H9 (cell line): ENCODE results near the gene HNRNPF. TPM values are rescaled to one million over a fixed set of nuclear protein-coding genes. Genes with fewer than 3 reads are reported as not detected.

Experiments
- DNase-seq: peaks from one replicate; pipeline ENCODE4 v3.0.0-alpha.2; 2017
- H2AFZ ChIP-seq: one replicate; pipeline ENCODE4 v1.6.1; 2013; ENCODE audit warnings: mild to moderate bottlenecking, low read length, control low read depth, moderate library complexity
- H2AK5ac ChIP-seq: 2 replicates; pipeline ENCODE4 v1.6.1; 2013; ENCODE audit warnings: low read length, control low read depth, mixed read lengths; ENCODE audit not compliant: insufficient read length
- H2BK120ac ChIP-seq: one replicate; pipeline ENCODE4 v1.6.1; 2013; ENCODE audit warnings: low read depth, mild to moderate bottlenecking, low read length, control low read depth, inconsistent platforms; ENCODE audit not compliant: poor library complexity, severe bottlenecking
- H2BK12ac ChIP-seq: 2 replicates; pipeline ENCODE4 v1.6.1; 2013; ENCODE audit warnings: low read length, control low read depth, mixed read lengths, low read depth; ENCODE audit not compliant: insufficient read length
- H2BK15ac ChIP-seq: 2 replicates; pipeline ENCODE4 v1.6.1; 2013; ENCODE audit warnings: low read depth, low read length, control low read depth
- H2BK20ac ChIP-seq: one replicate; pipeline ENCODE4 v1.6.1; 2013; ENCODE audit warnings: low read depth, mild to moderate bottlenecking, low read length, control low read depth, inconsistent platforms; ENCODE audit not compliant: poor library complexity, severe bottlenecking
- H2BK5ac ChIP-seq: 2 replicates; pipeline ENCODE4 v1.6.1; 2013; ENCODE audit warnings: low read length, control low read depth, mixed read lengths; ENCODE audit not compliant: insufficient read length
- H3K14ac ChIP-seq: 2 replicates; pipeline ENCODE4 v1.6.1; 2013; ENCODE audit warnings: low read length, control low read depth; ENCODE audit not compliant: insufficient read depth
- H3K18ac ChIP-seq: 2 replicates; pipeline ENCODE4 v1.6.1; 2013; ENCODE audit warnings: low read depth, mild to moderate bottlenecking, mixed read lengths, low read length, control low read depth; ENCODE audit not compliant: insufficient read length
- H3K23ac ChIP-seq: 2 replicates; pipeline ENCODE4 v1.6.1; 2013; ENCODE audit warnings: low read length, control low read depth, mixed read lengths, low read depth; ENCODE audit not compliant: insufficient read length
- H3K23me2 ChIP-seq: 2 replicates; pipeline ENCODE4 v1.6.1; 2013; ENCODE audit warnings: low read depth, mild to moderate bottlenecking, mixed read lengths, low read length, control low read depth; ENCODE audit not compliant: insufficient read length, poor library complexity, severe bottlenecking
- H3K27ac ChIP-seq: 2 replicates; pipeline ENCODE4 v1.5.1; 2013; ENCODE audit warnings: low read length, control low read depth, mixed read lengths, low read depth; ENCODE audit not compliant: insufficient read length
- H3K27me3 ChIP-seq: 2 replicates; pipeline ENCODE4 v1.6.1; 2013; ENCODE audit warnings: low read length, control low read depth, inconsistent platforms; ENCODE audit not compliant: insufficient read depth
- H3K4ac ChIP-seq: 2 replicates; pipeline ENCODE4 v1.6.1; 2013; ENCODE audit warnings: low read depth, mild to moderate bottlenecking, control low read depth, inconsistent platforms, low read length, moderate library complexity
- H3K4me1 ChIP-seq: 2 replicates; pipeline ENCODE4 v1.6.1; 2013; ENCODE audit warnings: low read length, control low read depth, inconsistent platforms; ENCODE audit not compliant: insufficient read depth
- H3K4me2 ChIP-seq: 2 replicates; pipeline ENCODE4 v1.6.1; 2013; ENCODE audit warnings: low read length, control low read depth, mixed read lengths; ENCODE audit not compliant: insufficient read length, insufficient read depth
- H3K56ac ChIP-seq: 2 replicates; pipeline ENCODE4 v1.6.1; 2013; ENCODE audit warnings: low read depth, mild to moderate bottlenecking, mixed read lengths, low read length, control low read depth; ENCODE audit not compliant: insufficient read length
- H3K79me1 ChIP-seq: 2 replicates; pipeline ENCODE4 v1.6.1; 2013; ENCODE audit warnings: low read depth, mild to moderate bottlenecking, moderate library complexity, low read length, control low read depth, inconsistent platforms; ENCODE audit not compliant: insufficient read depth, poor library complexity, severe bottlenecking
- H3K79me2 ChIP-seq: 2 replicates; pipeline ENCODE4 v1.6.1; 2013; ENCODE audit warnings: low read length, control low read depth, inconsistent platforms; ENCODE audit not compliant: insufficient read depth
- H3K9ac ChIP-seq: 2 replicates; pipeline ENCODE4 v1.6.1; 2013; ENCODE audit warnings: low read length, control low read depth, mixed read lengths; ENCODE audit not compliant: insufficient read length; ENCODE audit errors: extremely low read depth
- H3K9me3 ChIP-seq: one replicate; pipeline ENCODE4 v1.6.1; 2013; ENCODE audit warnings: low read depth, low read length, inconsistent platforms; ENCODE audit not compliant: control insufficient read depth
- H3T11ph ChIP-seq: one replicate; pipeline ENCODE4 v1.6.1; 2013; ENCODE audit warnings: mild to moderate bottlenecking, low read length, control low read depth, inconsistent platforms
- H4K20me1 ChIP-seq: one replicate; pipeline ENCODE4 v1.6.1; 2013; ENCODE audit not compliant: control insufficient read depth, insufficient read length, insufficient read depth
- H4K5ac ChIP-seq: 2 replicates; pipeline ENCODE4 v1.6.1; 2013; ENCODE audit warnings: low read depth, mild to moderate bottlenecking, mixed read lengths, low read length, control low read depth; ENCODE audit not compliant: insufficient read length
- H4K8ac ChIP-seq: replicated peaks from 2 replicates; pipeline ENCODE4 v1.6.1; 2013; ENCODE audit warnings: low read length, control low read depth, mixed read lengths, low read depth; ENCODE audit not compliant: insufficient read length
- H4K91ac ChIP-seq: 2 replicates; pipeline ENCODE4 v1.6.1; 2013; ENCODE audit warnings: low read depth, mild to moderate bottlenecking, moderate library complexity, mixed read lengths, low read length, control low read depth; ENCODE audit not compliant: insufficient read length
- H3K27ac Mint-ChIP-seq, 3 experiments: 2 replicates in 2 of 3; 3 replicates in 1 of 3; pipeline ENCODE4 v1.8.0; 2020 to 2021; ENCODE audit warnings: mixed read lengths in 3 of 3, mild to moderate bottlenecking in 1 of 3, moderate library complexity in 1 of 3
- H3K27me3 Mint-ChIP-seq: 2 replicates; pipeline ENCODE4 v1.8.0; 2021; ENCODE audit warnings: low read depth, mild to moderate bottlenecking, moderate library complexity, mixed read lengths
- H3K36me3 Mint-ChIP-seq, 3 experiments: 2 replicates in 2 of 3; 3 replicates in 1 of 3; pipeline ENCODE4 v1.8.0; 2020 to 2021; ENCODE audit warnings: low read depth in 3 of 3, mixed read lengths in 3 of 3; ENCODE audit not compliant: insufficient read depth in 1 of 3
- H3K4me1 Mint-ChIP-seq, 2 experiments: 2 replicates each; pipeline ENCODE4 v1.8.0; 2020; ENCODE audit warnings: mixed read lengths in 2 of 2
- H3K4me3 Mint-ChIP-seq, 2 experiments: 2 replicates in 1 of 2; 3 replicates in 1 of 2; pipeline ENCODE4 v1.8.0; 2020 to 2021; ENCODE audit warnings: mild to moderate bottlenecking in 2 of 2, mixed read lengths in 2 of 2, moderate library complexity in 1 of 2
- H3K9me3 Mint-ChIP-seq, 2 experiments: 2 replicates in 1 of 2; 3 replicates in 1 of 2; pipeline ENCODE4 v1.8.0; 2020; ENCODE audit warnings: mild to moderate bottlenecking in 2 of 2, mixed read lengths in 2 of 2, moderate library complexity in 1 of 2
- WGBS: extraction: QIAGEN DNeasy Blood & Tissue Kit; methylation state at CpG from one replicate; pipeline ENCODE4 v1.1.7; 2013; ENCODE audit warnings: missing lambda C conversion rate, low lambda C conversion rate, mixed read lengths; ENCODE audit not compliant: insufficient read length; ENCODE audit errors: extremely low coverage; 5-methylcytosine and 5-hydroxymethylcytosine counted together
- total RNA-seq: library from RNA; stranded (reverse); gene quantifications from 2 replicates; pipeline ENCODE4 v1.2.1, GENCODE V29; 2021
- TF ChIP-seq, protein P1 (sequence below): fragments of 200-600 bp; sonication (generic); conservative IDR thresholded peaks from 3 replicates; pipeline ENCODE4 v1.8.0; 2021; ENCODE audit warnings: antibody characterized with exemption, mild to moderate bottlenecking

HNRNPF gene
- total RNA-seq, 1 experiment from 2014 or later, result 411 TPM

DNA sequence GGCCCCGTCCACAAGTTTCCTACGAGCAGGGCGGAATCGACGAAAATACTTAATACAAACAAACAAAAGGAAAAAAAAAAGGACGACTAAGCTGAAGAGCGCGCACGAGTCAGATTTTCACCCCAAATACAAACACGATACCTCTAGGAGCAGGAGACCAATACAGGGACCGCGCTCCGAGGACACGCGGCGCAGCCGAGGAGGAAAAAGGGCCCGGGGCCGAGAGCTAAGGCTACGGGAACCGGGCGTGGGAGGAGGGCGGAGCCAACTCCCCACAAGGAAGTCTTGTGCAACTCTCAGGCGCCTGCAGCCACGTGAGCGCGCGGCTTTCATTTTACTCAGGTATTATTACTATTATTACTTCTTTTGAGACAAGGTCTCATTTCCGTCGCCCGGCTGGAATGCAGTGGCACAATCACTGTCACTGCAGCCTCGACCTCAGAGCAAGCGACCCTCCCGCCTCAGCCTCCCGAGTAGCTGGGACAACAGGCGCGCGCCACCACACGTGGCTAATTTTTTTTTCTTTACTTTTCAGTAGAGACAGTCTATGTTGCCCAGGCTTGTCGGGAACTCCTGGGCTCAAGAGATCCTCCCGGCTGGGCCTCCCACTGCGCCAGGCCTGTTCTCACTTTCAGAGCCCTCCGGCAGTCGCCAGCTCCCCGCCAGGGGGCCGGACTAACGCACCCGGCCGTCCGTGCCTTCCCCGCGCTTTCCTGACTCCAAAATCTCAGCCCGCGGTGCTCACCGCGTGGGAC, 1.2 kb downstream of the HNRNPF start:
- Mint-ChIP-seq H3K9me3 (peaks cover 2 to 3% of the 10 kb centered on the region in 2 experiments; a peak in 2 of 5 replicates), H3K4me1 (peaks cover 28 to 41% of the 10 kb centered on the region in 2 experiments), H3K27me3 (peaks cover 1% of the 10 kb centered on the region; the same call in 1 of the 2 replicates), H3K27ac (peak overlapping the region; percentile 91 to 99 (median 99)), H3K4me3 (peak overlapping the region; percentile 98 to 99), H3K36me3 (peaks cover 4 to 28% (median 7%) of the 10 kb centered on the region in 3 experiments; a peak in 4 of 7 replicates)
- no peak overlapping the region for H2BK5ac ChIP-seq
- no peak overlapping the region for H3K27ac ChIP-seq
- no peak overlapping the region for H4K8ac ChIP-seq
- peak overlapping the region; percentile 56 for H2BK120ac ChIP-seq
- H3K79me1 ChIP-seq, result no peaks in the 10 kb centered on the region
- no peaks in the 10 kb centered on the region for H3K4me1 ChIP-seq
- no peak overlapping the region for H3T11ph ChIP-seq
- DNase-seq, result peak; percentile 71
- H3K23ac ChIP-seq, result no peak overlapping the region
- H3K23me2 ChIP-seq, result peaks cover 4% of the 10 kb centered on the region
- peak overlapping the region; percentile 86 for H3K18ac ChIP-seq
- no peaks in the 10 kb centered on the region for H4K20me1 ChIP-seq
- H4K91ac ChIP-seq, result no peak overlapping the region
- no peak overlapping the region for H2BK20ac ChIP-seq
- H3K79me2 ChIP-seq, result peaks cover 45% of the 10 kb centered on the region
- H3K9me3 ChIP-seq, result no peaks in the 10 kb centered on the region
- peak overlapping the region; percentile 63 for H3K9ac ChIP-seq
- no CpG with 5 or more reads among the region's 56 CpGs for WGBS
- TF ChIP-seq, protein P1, sequence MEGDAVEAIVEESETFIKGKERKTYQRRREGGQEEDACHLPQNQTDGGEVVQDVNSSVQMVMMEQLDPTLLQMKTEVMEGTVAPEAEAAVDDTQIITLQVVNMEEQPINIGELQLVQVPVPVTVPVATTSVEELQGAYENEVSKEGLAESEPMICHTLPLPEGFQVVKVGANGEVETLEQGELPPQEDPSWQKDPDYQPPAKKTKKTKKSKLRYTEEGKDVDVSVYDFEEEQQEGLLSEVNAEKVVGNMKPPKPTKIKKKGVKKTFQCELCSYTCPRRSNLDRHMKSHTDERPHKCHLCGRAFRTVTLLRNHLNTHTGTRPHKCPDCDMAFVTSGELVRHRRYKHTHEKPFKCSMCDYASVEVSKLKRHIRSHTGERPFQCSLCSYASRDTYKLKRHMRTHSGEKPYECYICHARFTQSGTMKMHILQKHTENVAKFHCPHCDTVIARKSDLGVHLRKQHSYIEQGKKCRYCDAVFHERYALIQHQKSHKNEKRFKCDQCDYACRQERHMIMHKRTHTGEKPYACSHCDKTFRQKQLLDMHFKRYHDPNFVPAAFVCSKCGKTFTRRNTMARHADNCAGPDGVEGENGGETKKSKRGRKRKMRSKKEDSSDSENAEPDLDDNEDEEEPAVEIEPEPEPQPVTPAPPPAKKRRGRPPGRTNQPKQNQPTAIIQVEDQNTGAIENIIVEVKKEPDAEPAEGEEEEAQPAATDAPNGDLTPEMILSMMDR, result peak; percentile 54
- peak overlapping the region; percentile 69 for H3K14ac ChIP-seq
- H3K27me3 ChIP-seq, result no peaks in the 10 kb centered on the region
- no peak overlapping the region for H3K56ac ChIP-seq
- H3K4ac ChIP-seq, result no peak overlapping the region; the same call in 1 of the 2 replicates
- H2AFZ ChIP-seq, result no peak overlapping the region
- peak overlapping the region; percentile 64 for H3K4me2 ChIP-seq
- H2BK12ac ChIP-seq, result no peak overlapping the region
- H2BK15ac ChIP-seq, result no peak overlapping the region
- no peak overlapping the region for H4K5ac ChIP-seq
- H2AK5ac ChIP-seq, result no peak overlapping the region
